Activated B cell treated with CpG ODN at 0.5 μM for 24 hours (primary cell): ENCODE data around the gene SHISA8. TPM values are rescaled to one million over a fixed set of nuclear protein-coding genes. Genes with fewer than 3 reads are reported as not detected.

Experiments used
- ATAC-seq: fragments of 200-7000 bp; cut with Tn5 transposase; one replicate; pipeline ENCODE4 v1.10.0; 2021; ENCODE audit warnings: low read depth, mild to moderate bottlenecking, moderate library complexity
- CTCF ChIA-PET: fragments of 350-600 bp; sonication (Branson Sonifier 250); formaldehyde crosslinking; loops from one replicate; lab custom pipeline; 2021; ENCODE audit warnings: antibody characterized with exemption; lab: Charles Lee
- POLR2A ChIA-PET: fragments of 350-600 bp; sonication (Branson Sonifier 250); formaldehyde crosslinking; loops from one replicate; lab custom pipeline; 2021; ENCODE audit warnings: antibody characterized with exemption; lab: Charles Lee
- DNase-seq: peaks from one replicate; pipeline ENCODE4 v3.0.0; 2022
- H3K27ac Mint-ChIP-seq: one replicate; pipeline ENCODE4 v1.8.0; 2020; ENCODE audit warnings: mixed read lengths
- H3K27me3 Mint-ChIP-seq: one replicate; pipeline ENCODE4 v1.8.0; 2021; ENCODE audit warnings: mixed read lengths
- H3K36me3 Mint-ChIP-seq: one replicate; pipeline ENCODE4 v1.8.0; 2021; ENCODE audit warnings: low read depth, mixed read lengths
- H3K4me1 Mint-ChIP-seq: one replicate; pipeline ENCODE4 v1.8.0; 2021; ENCODE audit warnings: mixed read lengths
- H3K4me3 Mint-ChIP-seq: one replicate; pipeline ENCODE4 v1.8.0; 2020; ENCODE audit warnings: mild to moderate bottlenecking, mixed read lengths
- H3K9me3 Mint-ChIP-seq: one replicate; pipeline ENCODE4 v1.8.0; 2020; ENCODE audit warnings: mixed read lengths
- intact Hi-C: fragments of 100-400 bp; cut with micrococcal nuclease; formaldehyde crosslinking; loops from one replicate; pipeline ENCODE4 v1.15.1; 2024
- total RNA-seq: library from RNA; stranded (reverse); gene quantifications from 2 replicates; pipeline ENCODE4 v1.2.3, GENCODE V29; 2022
- TF ChIP-seq, protein P1 (sequence below): fragments of 200-600 bp; IDR thresholded peaks from one replicate; pipeline ENCODE4 v1.8.0; 2022; ENCODE audit warnings: antibody characterized with exemption, mild to moderate bottlenecking

SHISA8 gene
- total RNA-seq, 1 donor from 2014 or later, result 12.6 TPM

- intact Hi-C loops, result loop anchor here (2.0 kb wide), 1 partner anchor 22 kb away; no protein-coding TSS in a partner anchor
- H3K36me3 Mint-ChIP-seq, result peaks cover 2% of the 10 kb centered on the region
- H3K27me3 Mint-ChIP-seq, result peaks cover 10% of the 10 kb centered on the region
- H3K4me1 Mint-ChIP-seq, result peaks cover 66% of the 10 kb centered on the region
- CTCF ChIA-PET, result interaction anchor here (2.5 kb wide), 1 partner anchor 27 kb away, joined by 10 read pairs; no protein-coding TSS in a partner anchor
- POLR2A ChIA-PET, result interaction anchor here (1.0 to 11.7 kb wide), 7 partner anchors 8 to 214 kb away, joined by 3 to 173 read pairs (median 4); partner anchors contain the start of genes SREBF2 and TNFRSF13C
- peak overlapping the region; percentile 41 for H3K27ac Mint-ChIP-seq
- ATAC-seq (no peak), DNase-seq (no peak)
- TF ChIP-seq, protein P1, sequence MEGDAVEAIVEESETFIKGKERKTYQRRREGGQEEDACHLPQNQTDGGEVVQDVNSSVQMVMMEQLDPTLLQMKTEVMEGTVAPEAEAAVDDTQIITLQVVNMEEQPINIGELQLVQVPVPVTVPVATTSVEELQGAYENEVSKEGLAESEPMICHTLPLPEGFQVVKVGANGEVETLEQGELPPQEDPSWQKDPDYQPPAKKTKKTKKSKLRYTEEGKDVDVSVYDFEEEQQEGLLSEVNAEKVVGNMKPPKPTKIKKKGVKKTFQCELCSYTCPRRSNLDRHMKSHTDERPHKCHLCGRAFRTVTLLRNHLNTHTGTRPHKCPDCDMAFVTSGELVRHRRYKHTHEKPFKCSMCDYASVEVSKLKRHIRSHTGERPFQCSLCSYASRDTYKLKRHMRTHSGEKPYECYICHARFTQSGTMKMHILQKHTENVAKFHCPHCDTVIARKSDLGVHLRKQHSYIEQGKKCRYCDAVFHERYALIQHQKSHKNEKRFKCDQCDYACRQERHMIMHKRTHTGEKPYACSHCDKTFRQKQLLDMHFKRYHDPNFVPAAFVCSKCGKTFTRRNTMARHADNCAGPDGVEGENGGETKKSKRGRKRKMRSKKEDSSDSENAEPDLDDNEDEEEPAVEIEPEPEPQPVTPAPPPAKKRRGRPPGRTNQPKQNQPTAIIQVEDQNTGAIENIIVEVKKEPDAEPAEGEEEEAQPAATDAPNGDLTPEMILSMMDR, result no peak
- H3K9me3 Mint-ChIP-seq, result no peaks in the 10 kb centered on the region
- peak overlapping the region; percentile 75 for H3K4me3 Mint-ChIP-seq
These were observed 2.4 kb downstream of the SHISA8 start for GRCh38 chr22:41912338-41913039.

GRCh38 chr22:41911001-41911611 is 3.8 kb downstream of the SHISA8 start:
- Mint-ChIP-seq H3K9me3 (no peaks in the 10 kb centered on the region), H3K4me1 (peaks cover 56% of the 10 kb centered on the region), H3K27ac (no peak overlapping the region), H3K36me3 (peaks cover 10% of the 10 kb centered on the region), H3K4me3 (peak overlapping the region; percentile 64), H3K27me3 (peaks cover 10% of the 10 kb centered on the region)
- DNase-seq (peak; percentile 53), ATAC-seq (peak; percentile 19)
- TF ChIP-seq, protein P1, result no peak
- intact Hi-C loops, result loop anchor here (2.0 kb wide), 1 partner anchor 14 kb away; no protein-coding TSS in a partner anchor
- ChIA-PET CTCF (interaction anchor here (0.9 to 2.5 kb wide), 2 partner anchors 14 to 29 kb away, joined by 3 to 10 read pairs; no protein-coding TSS in a partner anchor), POLR2A (interaction anchor here (0.5 to 11.7 kb wide), 8 partner anchors 9 to 630 kb away, joined by 3 to 173 read pairs (median 18); partner anchors contain the start of genes MEI1, SREBF2 and TNFRSF13C)

GRCh38 chr22:41910050-41911000 is 4.5 kb downstream of the SHISA8 start:
- TF ChIP-seq, protein P1, result no peak
- peaks cover 17% of the 10 kb centered on the region for H3K36me3 Mint-ChIP-seq
- H3K4me3 Mint-ChIP-seq, result peak overlapping the region; percentile 68
- CTCF ChIA-PET, result interaction anchor here (0.9 to 1.0 kb wide), 2 partner anchors 13 to 31 kb away, joined by 3 to 5 read pairs; no protein-coding TSS in a partner anchor
- DNase-seq, result peak; percentile 57
- H3K27me3 Mint-ChIP-seq, result peaks cover 10% of the 10 kb centered on the region
- no peaks in the 10 kb centered on the region for H3K9me3 Mint-ChIP-seq
- H3K27ac Mint-ChIP-seq, result no peak overlapping the region
- POLR2A ChIA-PET, result interaction anchor here (0.5 to 11.7 kb wide), 10 partner anchors 10 to 631 kb away, joined by 3 to 173 read pairs (median 5); partner anchors contain the start of genes CCDC134, SREBF2 and TNFRSF13C
- peak; percentile 15 for ATAC-seq
- H3K4me1 Mint-ChIP-seq, result peaks cover 48% of the 10 kb centered on the region
- intact Hi-C loops, result loop anchor here (2.0 kb wide), 1 partner anchor 14 kb away; no protein-coding TSS in a partner anchor

DNA sequence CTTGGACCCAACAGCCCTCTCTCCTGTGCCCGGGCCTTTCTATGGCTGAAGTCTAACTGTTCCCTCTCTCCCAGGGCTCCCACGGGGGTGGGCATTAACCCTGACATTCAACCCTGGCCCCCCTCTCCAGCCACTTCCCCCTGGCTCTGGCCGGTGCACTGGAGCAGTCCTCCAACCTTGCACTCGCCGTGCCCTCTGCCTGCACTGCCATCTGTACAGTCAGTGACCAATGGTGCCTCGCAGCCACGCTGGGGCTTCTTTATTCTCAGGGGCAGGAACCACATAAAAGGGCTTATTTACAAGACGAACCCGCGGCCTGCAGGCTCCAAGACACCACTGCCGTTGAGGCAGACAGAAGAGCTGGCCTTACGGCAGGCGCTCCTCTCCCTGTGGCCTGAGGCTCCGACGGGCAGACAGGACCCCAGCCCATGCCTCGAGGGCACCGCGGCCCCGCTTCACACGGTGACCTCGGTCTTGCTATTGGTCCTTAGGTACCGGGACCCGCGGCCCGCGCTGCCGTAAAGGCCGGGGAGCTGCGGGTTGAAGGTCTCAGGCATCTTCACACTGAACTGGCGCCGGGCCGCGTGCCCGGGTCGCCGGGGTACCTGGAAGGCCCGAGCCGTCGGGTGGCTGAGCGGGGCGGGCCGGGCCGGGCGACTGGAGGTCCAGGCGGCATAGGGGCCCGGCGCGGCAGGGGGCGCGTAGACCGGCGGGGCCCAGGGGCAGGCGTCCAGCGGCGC is 5.4 kb downstream of the SHISA8 start:
- H3K27ac Mint-ChIP-seq, result peak overlapping the region; percentile 73
- peaks cover 47% of the 10 kb centered on the region for H3K4me1 Mint-ChIP-seq
- H3K9me3 Mint-ChIP-seq, result no peaks in the 10 kb centered on the region
- intact Hi-C loops, result loop anchor here (2.0 to 5.0 kb wide), 2 partner anchors 15 to 33 kb away; no protein-coding TSS in a partner anchor
- CTCF ChIA-PET, result interaction anchor here (1.0 to 2.0 kb wide), 2 partner anchors 31 kb away, joined by 5 to 13 read pairs; no protein-coding TSS in a partner anchor
- DNase-seq (no peak), ATAC-seq (no peak)
- POLR2A ChIA-PET, result interaction anchor here (1.0 to 11.7 kb wide), 8 partner anchors 11 to 109 kb away, joined by 3 to 173 read pairs (median 16); partner anchors contain the start of genes CCDC134, SREBF2 and TNFRSF13C
- peaks cover 10% of the 10 kb centered on the region for H3K27me3 Mint-ChIP-seq
- peak overlapping the region; percentile 32 for H3K4me3 Mint-ChIP-seq
- TF ChIP-seq, protein P1, result no peak
- peaks cover 26% of the 10 kb centered on the region for H3K36me3 Mint-ChIP-seq
